Fibroblast of villous mesenchyme (primary cell): Measurements from ENCODE around the gene PRDX6. TPM values are rescaled to one million over a fixed set of nuclear protein-coding genes. Genes with fewer than 3 reads are reported as not detected.

Experiments used
- DNase-seq: peaks from one replicate; pipeline ENCODE4 v3.0.0-alpha.2; 2010; ENCODE audit warnings: low read depth
- H3K4me3 ChIP-seq: 2 replicates; pipeline ENCODE4 v1.5.1; 2011; ENCODE audit warnings: low read depth, mild to moderate bottlenecking, low read length
- CTCF ChIP-seq: IDR thresholded peaks from 2 replicates; pipeline ENCODE4 v1.5.1; 2012; ENCODE audit warnings: low read depth, mild to moderate bottlenecking, low read length; ENCODE audit not compliant: insufficient read depth
- total RNA-seq: library from RNA; depleted of rRNA; stranded (reverse); fragments of >200 nt; gene quantifications from 2 replicates; pipeline ENCODE4 v1.2.3, GENCODE V29; 2012

PRDX6 gene
- total RNA-seq, 1 donor: 611 TPM

- no peak overlapping the region for H3K4me3 ChIP-seq
- no peak for DNase-seq
- no peak for TF ChIP-seq CTCF
Measured at GRCh38 chr1:173469656-173470055, 7.5 kb upstream of the PRDX6 start.

- no peak for DNase-seq
- H3K4me3 ChIP-seq: no peak overlapping the region
- no peak for TF ChIP-seq CTCF
Measured at GRCh38 chr1:173470608-173471007, 6.5 kb upstream of the PRDX6 start.

GRCh38 chr1:173473599-173474011 lies 3.5 kb upstream of the PRDX6 start:
- TF ChIP-seq CTCF: no peak
- peak overlapping the region; percentile 9 for H3K4me3 ChIP-seq
- peak; percentile 73 for DNase-seq

- no peak for TF ChIP-seq CTCF
- no peak for DNase-seq
- peak overlapping the region; percentile 13 for H3K4me3 ChIP-seq
Measured at GRCh38 chr1:173474097-173474779, 2.9 kb upstream of the PRDX6 start.

- peak overlapping the region; percentile 76 for H3K4me3 ChIP-seq
- peak; percentile 84 for DNase-seq
Measured at GRCh38 chr1:173474780-173475421, 2.2 kb upstream of the PRDX6 start.

GRCh38 chr1:173475564-173476196 lies 1.5 kb upstream of the PRDX6 start:
- H3K4me3 ChIP-seq: peak overlapping the region; percentile 76
- TF ChIP-seq CTCF: no peak
- DNase-seq: peak; percentile 84

- TF ChIP-seq CTCF: no peak
- peak overlapping the region; percentile 76 for H3K4me3 ChIP-seq
- no peak for DNase-seq
Measured at GRCh38 chr1:173476197-173476664, 904 bp upstream of the PRDX6 start.
